GM12891 (cell line): ENCODE results near the gene FARS2.

Experiments used
- DNase-seq: peaks from one replicate; pipeline ENCODE4 v3.0.0; 2011; ENCODE audit warnings: low spot score; ENCODE audit not compliant: insufficient read length
- FAIRE-seq: peaks from 2 replicates; lab custom pipeline; 2011; peaks lifted over from hg19 to GRCh38; lab: Jason Lieb, UNC
- PAX5 ChIP-seq: IDR thresholded peaks from 2 replicates; pipeline ENCODE4 v1.6.1; 2011; ENCODE audit warnings: low read length, moderate library complexity, mild to moderate bottlenecking; ENCODE audit not compliant: insufficient read depth, severe bottlenecking
- POLR2A ChIP-seq: IDR thresholded peaks from 2 replicates; pipeline ENCODE4 v1.6.1; 2011; ENCODE audit warnings: low read depth, low read length, control low read depth
- POLR2AphosphoS5 ChIP-seq: IDR thresholded peaks from 2 replicates; pipeline ENCODE4 v1.6.1; 2011; ENCODE audit warnings: low read depth, low read length, control low read depth
- POU2F2 ChIP-seq: IDR thresholded peaks from 2 replicates; pipeline ENCODE4 v1.6.1; 2011; ENCODE audit warnings: low read depth, mild to moderate bottlenecking, control low read depth, low read length, moderate library complexity
- SPI1 ChIP-seq: IDR thresholded peaks from 2 replicates; pipeline ENCODE4 v1.6.1; 2011; ENCODE audit warnings: low read depth, low read length, control low read depth
- TAF1 ChIP-seq: IDR thresholded peaks from 2 replicates; pipeline ENCODE4 v1.6.1; 2011; ENCODE audit warnings: low read depth, low read length, control low read depth

Gene FARS2

GRCh38 chr6:5617179-5617578 is 355.9 kb downstream of the FARS2 start:
- DNase-seq = no peak
- FAIRE-seq = no peak
- TF ChIP-seq POLR2AphosphoS5 = no peak
- TF ChIP-seq TAF1 = no peak
- no peak for TF ChIP-seq SPI1
- TF ChIP-seq PAX5 = no peak
- no peak for TF ChIP-seq POLR2A
- TF ChIP-seq POU2F2 = no peak

- peak; percentile 85 for FAIRE-seq
- no peak for TF ChIP-seq TAF1
- no peak for TF ChIP-seq POU2F2
- peak; percentile 48; the same call in 1 of the 2 replicates for TF ChIP-seq POLR2AphosphoS5
- no peak for TF ChIP-seq POLR2A
- TF ChIP-seq PAX5 = no peak
- peak; percentile 40; the same call in 1 of the 2 replicates for TF ChIP-seq SPI1
- peak; percentile 32 for DNase-seq
These were observed 357.9 kb downstream of the FARS2 start for GRCh38 chr6:5619249-5619648.

DNA sequence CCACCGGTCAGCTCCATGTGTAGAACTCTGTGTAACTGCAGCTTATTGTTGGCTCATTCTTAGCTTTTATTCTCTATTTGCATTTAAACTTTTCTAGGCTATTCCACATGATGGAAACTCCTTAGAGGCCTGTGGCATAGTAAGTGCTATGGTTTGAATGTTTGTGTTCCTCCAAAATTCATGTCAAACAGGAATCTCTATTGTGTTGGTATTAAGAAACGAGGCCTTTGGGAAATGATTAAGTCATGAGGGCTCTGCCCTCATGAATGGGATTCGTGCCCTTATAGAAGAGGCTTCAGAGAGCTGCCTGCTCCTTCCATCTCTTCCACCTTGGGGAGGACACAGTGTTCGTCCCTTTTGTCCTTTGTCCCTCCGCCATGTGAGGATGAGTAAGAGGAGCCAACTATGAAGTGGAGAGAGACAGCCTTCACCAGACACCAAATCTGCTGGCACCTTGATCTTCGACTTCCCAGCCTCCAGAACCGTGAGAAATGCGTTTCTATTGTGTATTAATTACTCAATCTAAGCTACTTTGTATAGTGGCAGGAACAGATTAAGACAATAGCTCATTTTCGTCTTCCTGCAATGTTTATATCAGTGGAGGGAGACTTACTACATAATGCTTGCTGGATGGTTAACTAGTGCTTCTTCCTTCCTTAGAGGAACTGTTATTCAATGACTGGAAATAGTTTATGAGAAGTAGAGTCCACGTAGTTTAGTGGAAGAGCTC is 361.1 kb downstream of the FARS2 start:
- TF ChIP-seq POLR2AphosphoS5 (no peak), POU2F2 (no peak), TAF1 (no peak), PAX5 (no peak), SPI1 (no peak), POLR2A (no peak)
- FAIRE-seq (no peak), DNase-seq (no peak)

- FAIRE-seq (no peak), DNase-seq (no peak)
- no peak for TF ChIP-seq PAX5
- no peak for TF ChIP-seq SPI1
- TF ChIP-seq POLR2AphosphoS5 = no peak
- no peak for TF ChIP-seq POU2F2
These were observed 362.5 kb downstream of the FARS2 start for GRCh38 chr6:5623769-5624168.

- TF ChIP-seq SPI1 (no peak), POLR2AphosphoS5 (no peak), POLR2A (no peak), POU2F2 (no peak), TAF1 (no peak), PAX5 (no peak)
- FAIRE-seq (no peak), DNase-seq (no peak)
These were observed 362.9 kb downstream of the FARS2 start for GRCh38 chr6:5624256-5624655.

DNA sequence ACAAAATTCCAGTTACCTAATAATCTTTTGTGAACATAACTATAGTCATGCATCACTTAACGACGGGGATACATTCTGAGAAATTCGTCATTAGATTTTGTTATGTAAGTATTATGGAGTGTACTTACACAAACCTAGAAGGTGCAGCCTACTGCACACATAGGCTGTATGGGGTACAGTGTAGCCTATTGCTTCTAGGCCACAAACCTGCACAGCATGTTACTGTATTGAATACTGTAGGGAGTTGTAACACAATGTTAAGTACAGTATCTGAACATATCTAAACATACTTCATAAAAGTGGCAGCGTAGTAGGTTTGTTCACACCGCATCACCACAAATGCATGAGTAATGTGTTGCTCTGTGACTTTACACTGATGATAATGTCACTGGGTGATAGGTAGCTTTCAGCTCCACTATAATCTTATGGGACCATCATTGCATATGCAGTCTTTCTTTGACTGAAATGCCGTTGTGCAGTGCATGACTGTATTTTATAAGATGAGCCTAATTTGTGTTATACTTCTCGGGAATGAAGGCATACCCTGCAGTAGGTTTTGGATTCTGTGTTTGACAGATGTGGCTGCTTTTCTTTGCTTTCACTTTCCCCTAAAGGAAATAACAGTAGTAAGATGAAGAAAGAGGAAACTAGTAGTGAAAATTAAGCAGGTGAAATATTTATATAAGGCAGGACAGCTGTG is 365.6 kb downstream of the FARS2 start:
- FAIRE-seq = peak; percentile 92

GRCh38 chr6:5630636-5631035 is 369.3 kb downstream of the FARS2 start:
- TF ChIP-seq SPI1 = no peak
- TF ChIP-seq TAF1 = no peak
- no peak for TF ChIP-seq POU2F2
- TF ChIP-seq POLR2A = no peak
- TF ChIP-seq PAX5 = no peak
- FAIRE-seq (no peak), DNase-seq (no peak)

More for the DNA sequence above, 365.6 kb downstream of the FARS2 start:
- TF ChIP-seq POU2F2 (no peak), POLR2A (no peak), PAX5 (no peak), TAF1 (no peak), SPI1 (no peak), POLR2AphosphoS5 (no peak)
- peak; percentile 20 for DNase-seq

GRCh38 chr6:5632348-5632935 is 371.1 kb downstream of the FARS2 start:
- DNase-seq (no peak), FAIRE-seq (no peak)
- no peak for TF ChIP-seq PAX5

DNA sequence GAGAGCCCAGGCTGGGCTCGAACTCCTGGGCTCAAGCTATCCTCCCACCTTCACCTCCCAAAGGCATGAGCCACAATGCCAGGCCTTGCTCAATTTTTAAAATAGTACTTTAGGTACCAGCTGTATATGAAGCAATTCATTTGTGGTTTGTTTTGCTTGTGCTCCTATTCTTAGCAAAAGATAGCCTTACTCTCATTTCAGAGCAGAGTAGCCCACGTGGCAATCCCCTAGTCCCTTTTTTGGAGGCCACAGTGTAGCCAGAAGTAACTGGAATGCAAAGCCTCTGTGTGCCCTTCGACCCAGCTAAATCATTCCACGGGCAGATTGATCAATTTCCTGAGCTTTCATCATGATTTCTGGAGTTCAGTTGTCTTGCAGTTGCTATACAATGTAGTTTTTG is 373.2 kb downstream of the FARS2 start:
- TF ChIP-seq POLR2A (no peak), PAX5 (no peak), POU2F2 (no peak), SPI1 (no peak), TAF1 (no peak), POLR2AphosphoS5 (no peak)
- DNase-seq (no peak), FAIRE-seq (no peak)

DNA sequence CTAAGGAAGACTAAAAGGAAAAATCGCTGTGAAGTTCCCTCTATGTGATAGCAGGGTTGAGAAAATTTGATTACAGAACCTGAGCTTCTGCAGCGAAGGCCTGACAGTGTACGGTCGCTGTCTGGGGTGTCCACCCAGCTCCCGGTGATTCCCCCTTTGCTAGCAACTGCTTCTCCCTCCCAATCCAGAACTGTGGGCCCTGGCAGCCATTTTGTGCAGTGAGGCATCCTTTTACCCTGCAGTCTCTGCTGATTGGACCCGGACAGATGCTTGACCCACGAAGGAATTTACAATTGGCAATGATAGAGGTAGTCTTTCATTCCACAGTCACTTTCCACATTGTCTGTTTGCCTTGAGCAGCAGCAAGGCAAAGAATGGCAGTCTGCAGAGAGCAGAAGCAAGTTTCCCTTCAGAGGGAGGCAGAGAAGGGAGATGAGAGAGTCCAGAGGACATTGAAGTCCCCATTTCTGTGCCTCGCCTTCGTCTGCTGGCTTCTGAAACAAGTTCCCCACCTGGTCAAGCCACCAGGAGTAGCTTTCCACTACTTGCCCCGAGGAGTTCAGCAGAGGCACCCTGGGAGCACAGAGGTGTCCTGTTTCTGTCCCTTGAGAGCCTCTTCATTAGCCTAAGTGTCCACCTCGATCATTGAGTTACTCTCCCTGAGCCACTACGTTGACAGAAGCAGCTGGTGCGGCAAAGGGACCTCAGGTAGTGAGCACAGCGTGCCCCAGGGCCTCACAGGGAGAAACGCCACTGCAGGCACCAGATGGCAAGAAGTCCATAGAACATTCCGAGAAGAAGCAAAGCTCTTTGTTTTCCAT is 375.1 kb downstream of the FARS2 start:
- DNase-seq (no peak), FAIRE-seq (no peak)
- TF ChIP-seq POLR2AphosphoS5 (no peak), POU2F2 (no peak), SPI1 (no peak), POLR2A (no peak), TAF1 (no peak)
